HepG2 (cell line): ENCODE data around the gene SIX3. TPM values are rescaled to one million over a fixed set of nuclear protein-coding genes. Genes with fewer than 3 reads are reported as not detected.

Source experiments
- BRF2 ChIP-seq: sonication (generic); formaldehyde crosslinking; IDR thresholded peaks from 2 replicates; pipeline ENCODE4 v1.8.1; 2022; ENCODE audit warnings: mild to moderate bottlenecking, missing genetic modification reagents
- DDIT3 ChIP-seq: sonication (generic); formaldehyde crosslinking; IDR thresholded peaks from 2 replicates; pipeline ENCODE4 v1.4.0; 2020; ENCODE audit warnings: mild to moderate bottlenecking, missing genetic modification reagents
- HMG20A ChIP-seq: IDR thresholded peaks from 2 replicates; pipeline ENCODE4 v1.6.1; 2016; ENCODE audit warnings: borderline replicate concordance
- HMGA1 ChIP-seq: sonication (generic); formaldehyde crosslinking; conservative IDR thresholded peaks from 2 replicates; pipeline ENCODE4 v1.4.0; 2020; ENCODE audit warnings: missing genetic modification reagents
- MATR3 ChIP-seq: sonication (generic); formaldehyde crosslinking; IDR thresholded peaks from 2 replicates; pipeline ENCODE4 v1.4.0; 2020; ENCODE audit warnings: missing genetic modification reagents
- MBD4 ChIP-seq: IDR thresholded peaks from 2 replicates; pipeline ENCODE4 v1.6.1; 2012; ENCODE audit warnings: low read length, inconsistent platforms, borderline replicate concordance
- MBNL3 ChIP-seq: fragments of 250-450 bp; sonication (Bioruptor Pico); conservative IDR thresholded peaks from 2 replicates; pipeline ENCODE4 v1.8.0; 2022; ENCODE audit warnings: mild to moderate bottlenecking, inconsistent platforms
- MED13 ChIP-seq: sonication (generic); formaldehyde crosslinking; IDR thresholded peaks from 2 replicates; pipeline ENCODE4 v1.5.0; 2020; ENCODE audit warnings: missing genetic modification reagents
- NCOA1 ChIP-seq: sonication (generic); formaldehyde crosslinking; IDR thresholded peaks from 2 replicates; pipeline ENCODE4 v1.9.0; 2021; ENCODE audit warnings: missing genetic modification reagents
- NFIC ChIP-seq: IDR thresholded peaks from 2 replicates; pipeline ENCODE4 v1.6.1; 2012; ENCODE audit warnings: mild to moderate bottlenecking, low read length, inconsistent platforms
- NFYB ChIP-seq: sonication (generic); formaldehyde crosslinking; IDR thresholded peaks from 2 replicates; pipeline ENCODE4 v1.4.0; 2020; ENCODE audit warnings: missing genetic modification reagents
- PHF21A ChIP-seq: sonication (generic); formaldehyde crosslinking; IDR thresholded peaks from 2 replicates; pipeline ENCODE4 v1.5.0; 2020; ENCODE audit warnings: mild to moderate bottlenecking, missing genetic modification reagents
- REL ChIP-seq: sonication (generic); formaldehyde crosslinking; conservative IDR thresholded peaks from 2 replicates; pipeline ENCODE4 v1.8.0; 2022; ENCODE audit warnings: mild to moderate bottlenecking, missing genetic modification reagents, moderate library complexity
- SIX4 ChIP-seq: sonication (generic); formaldehyde crosslinking; IDR thresholded peaks from 2 replicates; pipeline ENCODE4 v1.4.0; 2020; ENCODE audit warnings: missing genetic modification reagents
- SRSF9 ChIP-seq: fragments of 200-400 bp; formaldehyde crosslinking; IDR thresholded peaks from 2 replicates; pipeline ENCODE4 v1.6.1; 2018; ENCODE audit warnings: borderline replicate concordance, mild to moderate bottlenecking, low read depth, low read length; ENCODE audit not compliant: insufficient read depth, poor library complexity, severe bottlenecking
- ZC3H13 ChIP-seq: sonication (generic); formaldehyde crosslinking; IDR thresholded peaks from 2 replicates; pipeline ENCODE4 v1.8.1; 2023; ENCODE audit warnings: mild to moderate bottlenecking, missing genetic modification reagents, moderate library complexity
- ZNF337 ChIP-seq: sonication (generic); formaldehyde crosslinking; IDR thresholded peaks from 2 replicates; pipeline ENCODE4 v1.5.1; 2020; ENCODE audit warnings: missing genetic modification reagents, low read depth, mild to moderate bottlenecking, borderline replicate concordance
- ZNF33A ChIP-seq: sonication (generic); formaldehyde crosslinking; IDR thresholded peaks from 2 replicates; pipeline ENCODE4 v1.5.1; 2020; ENCODE audit warnings: missing genetic modification reagents, mild to moderate bottlenecking, moderate library complexity, borderline replicate concordance
- ZNF382 ChIP-seq: sonication (generic); formaldehyde crosslinking; IDR thresholded peaks from 2 replicates; pipeline ENCODE4 v1.5.0; 2020; ENCODE audit warnings: missing genetic modification reagents, mild to moderate bottlenecking, borderline replicate concordance
- ZNF547 ChIP-seq: sonication (generic); formaldehyde crosslinking; IDR thresholded peaks from 2 replicates; pipeline ENCODE4 v1.5.1; 2020; ENCODE audit warnings: mild to moderate bottlenecking, missing genetic modification reagents
- ZNF768 ChIP-seq: sonication (generic); formaldehyde crosslinking; IDR thresholded peaks from 2 replicates; pipeline ENCODE4 v1.4.0; 2020; ENCODE audit warnings: missing genetic modification reagents
- polyA plus RNA-seq, 8 experiments: library from polyadenylated mRNA; depleted of rRNA in 3 of 8; stranded (reverse) in 7 of 8; unstranded in 1 of 8; fragments of >200 nt; fragmentation: Illumina TruSeq in 4 of 8; extraction: Trizol in 4 of 8; gene quantifications; 2 replicates each; pipeline versions ENCODE4 v1.2.1 to v1.2.3, GENCODE V29; 2011 to 2016; ENCODE audit warnings: low read depth in 4 of 8, missing spikeins in 1 of 8, mixed read lengths in 1 of 8; ENCODE audit not compliant: insufficient read depth in 1 of 8
- total RNA-seq, 5 experiments: library from RNA; depleted of rRNA; stranded (reverse); fragments of >200 nt; fragmentation: Illumina TruSeq; extraction: Trizol; gene quantifications; 2 replicates each; pipeline ENCODE4 v1.2.3, GENCODE V29; 2016; ENCODE audit warnings: low read depth in 1 of 5
- TF ChIP-seq, protein P1 (sequence below): sonication (generic); formaldehyde crosslinking; IDR thresholded peaks from 2 replicates; pipeline ENCODE4 v1.4.0; 2020; ENCODE audit warnings: missing genetic modification reagents
- TF ChIP-seq, protein P2 (sequence below): sonication (generic); formaldehyde crosslinking; IDR thresholded peaks from 2 replicates; pipeline ENCODE4 v1.5.0; 2020; ENCODE audit warnings: mild to moderate bottlenecking, missing genetic modification reagents
- TF ChIP-seq, protein P3 (sequence below): sonication (generic); formaldehyde crosslinking; IDR thresholded peaks from 2 replicates; pipeline ENCODE4 v1.4.0; 2020; ENCODE audit warnings: missing genetic modification reagents

Gene SIX3
- total and polyA plus RNA-seq, 2 of the 13 experiments (the other 11 are each of a cell fraction or from before 2014, with no cell fraction given): not detected

DNA sequence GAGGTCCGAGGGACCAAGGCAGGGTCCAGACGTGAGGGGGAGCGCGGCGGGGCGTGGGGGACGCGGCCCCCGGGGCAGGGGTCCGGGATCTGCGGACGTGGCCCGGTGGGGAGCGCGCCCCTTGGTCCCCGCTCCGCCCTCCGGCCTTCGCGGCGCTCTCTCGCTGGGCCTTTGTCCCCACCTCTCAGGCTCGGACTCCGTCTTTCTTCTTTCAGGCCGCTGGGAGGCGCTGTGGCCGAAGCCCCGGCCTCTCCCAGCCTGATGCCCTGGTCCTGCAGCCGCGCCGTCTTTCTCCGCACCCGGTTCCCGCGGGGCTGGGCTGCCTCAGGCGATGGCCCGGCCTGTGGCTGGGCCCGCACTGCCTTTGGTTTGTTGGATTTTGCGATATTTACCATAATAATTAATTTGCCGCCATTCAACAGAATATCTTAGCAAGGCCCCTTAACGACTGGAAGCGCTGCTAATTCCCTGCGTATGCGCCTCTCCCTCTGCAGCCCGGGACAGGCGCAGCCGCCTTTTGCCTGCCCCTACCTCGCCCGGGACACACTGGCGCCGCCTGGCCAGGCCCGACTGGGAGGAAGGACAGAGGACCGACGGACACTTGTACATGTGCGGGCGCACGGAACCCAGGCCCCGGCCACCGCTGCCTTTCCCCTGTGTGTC lies 10.8 kb downstream of the SIX3 start (continued):
- TF ChIP-seq ZNF768 (CRISPR knock-in tag) (no peak), SIX4 (CRISPR knock-in tag) (no peak), NCOA1 (no peak), NFYB (no peak), ZNF33A (no peak), DDIT3 (CRISPR knock-in tag) (no peak), ZNF337 (no peak), MED13 (CRISPR knock-in tag) (no peak), HMGA1 (CRISPR knock-in tag) (no peak), ZNF382 (CRISPR knock-in tag) (no peak), PHF21A (CRISPR knock-in tag) (no peak), SRSF9 (no peak), REL (CRISPR knock-in tag) (no peak), MBNL3 (CRISPR knock-in tag) (no peak), MBD4 (no peak), HMG20A (CRISPR knock-in tag) (no peak), MATR3 (no peak), NFIC (no peak), ZNF547 (CRISPR knock-in tag) (peak; percentile 48; the same call in 1 of the 2 replicates), BRF2 (CRISPR knock-in tag) (no peak), ZC3H13 (CRISPR knock-in tag) (no peak)
- TF ChIP-seq, protein P1, sequence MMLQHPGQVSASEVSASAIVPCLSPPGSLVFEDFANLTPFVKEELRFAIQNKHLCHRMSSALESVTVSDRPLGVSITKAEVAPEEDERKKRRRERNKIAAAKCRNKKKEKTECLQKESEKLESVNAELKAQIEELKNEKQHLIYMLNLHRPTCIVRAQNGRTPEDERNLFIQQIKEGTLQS (CRISPR knock-in tag): no peak
- TF ChIP-seq, protein P2, sequence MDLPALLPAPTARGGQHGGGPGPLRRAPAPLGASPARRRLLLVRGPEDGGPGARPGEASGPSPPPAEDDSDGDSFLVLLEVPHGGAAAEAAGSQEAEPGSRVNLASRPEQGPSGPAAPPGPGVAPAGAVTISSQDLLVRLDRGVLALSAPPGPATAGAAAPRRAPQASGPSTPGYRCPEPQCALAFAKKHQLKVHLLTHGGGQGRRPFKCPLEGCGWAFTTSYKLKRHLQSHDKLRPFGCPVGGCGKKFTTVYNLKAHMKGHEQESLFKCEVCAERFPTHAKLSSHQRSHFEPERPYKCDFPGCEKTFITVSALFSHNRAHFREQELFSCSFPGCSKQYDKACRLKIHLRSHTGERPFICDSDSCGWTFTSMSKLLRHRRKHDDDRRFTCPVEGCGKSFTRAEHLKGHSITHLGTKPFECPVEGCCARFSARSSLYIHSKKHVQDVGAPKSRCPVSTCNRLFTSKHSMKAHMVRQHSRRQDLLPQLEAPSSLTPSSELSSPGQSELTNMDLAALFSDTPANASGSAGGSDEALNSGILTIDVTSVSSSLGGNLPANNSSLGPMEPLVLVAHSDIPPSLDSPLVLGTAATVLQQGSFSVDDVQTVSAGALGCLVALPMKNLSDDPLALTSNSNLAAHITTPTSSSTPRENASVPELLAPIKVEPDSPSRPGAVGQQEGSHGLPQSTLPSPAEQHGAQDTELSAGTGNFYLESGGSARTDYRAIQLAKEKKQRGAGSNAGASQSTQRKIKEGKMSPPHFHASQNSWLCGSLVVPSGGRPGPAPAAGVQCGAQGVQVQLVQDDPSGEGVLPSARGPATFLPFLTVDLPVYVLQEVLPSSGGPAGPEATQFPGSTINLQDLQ (CRISPR knock-in tag): no peak
- TF ChIP-seq, protein P3, sequence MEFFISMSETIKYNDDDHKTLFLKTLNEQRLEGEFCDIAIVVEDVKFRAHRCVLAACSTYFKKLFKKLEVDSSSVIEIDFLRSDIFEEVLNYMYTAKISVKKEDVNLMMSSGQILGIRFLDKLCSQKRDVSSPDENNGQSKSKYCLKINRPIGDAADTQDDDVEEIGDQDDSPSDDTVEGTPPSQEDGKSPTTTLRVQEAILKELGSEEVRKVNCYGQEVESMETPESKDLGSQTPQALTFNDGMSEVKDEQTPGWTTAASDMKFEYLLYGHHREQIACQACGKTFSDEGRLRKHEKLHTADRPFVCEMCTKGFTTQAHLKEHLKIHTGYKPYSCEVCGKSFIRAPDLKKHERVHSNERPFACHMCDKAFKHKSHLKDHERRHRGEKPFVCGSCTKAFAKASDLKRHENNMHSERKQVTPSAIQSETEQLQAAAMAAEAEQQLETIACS (CRISPR knock-in tag): no peak
